Neural cell (in vitro differentiated cells): ENCODE data around the gene OSBP2. TPM values are rescaled to one million over a fixed set of nuclear protein-coding genes. Genes with fewer than 3 reads are reported as not detected.

Experiments
- H2AFZ ChIP-seq: fragments of 200-600, 300-800 bp; sonication (generic), shearing (Covaris generic); 2 replicates; pipeline ENCODE4 v1.6.0; 2014; ENCODE audit warnings: low read depth, mild to moderate bottlenecking, antibody characterized with exemption, low read length, moderate library complexity
- H3F3A ChIP-seq: fragments of 200-600 bp; shearing (Covaris generic); 2 replicates; pipeline ENCODE4 v1.6.1; 2016; ENCODE audit warnings: mild to moderate bottlenecking, moderate library complexity, mixed read lengths, antibody characterized with exemption, low read length; ENCODE audit not compliant: insufficient read depth, poor library complexity, severe bottlenecking
- H3K27ac ChIP-seq: fragments of 200-600, 300-800 bp; sonication (generic), shearing (Covaris generic); 2 replicates; pipeline ENCODE4 v1.5.1; 2014; ENCODE audit warnings: mild to moderate bottlenecking, low read length, moderate library complexity
- H3K27me3 ChIP-seq: fragments of 300-800, 200-600 bp; sonication (generic), shearing (Covaris generic); 2 replicates; pipeline ENCODE4 v1.6.0; 2014; ENCODE audit warnings: mild to moderate bottlenecking, low read depth, low read length, moderate library complexity; ENCODE audit not compliant: insufficient read depth
- H3K36me3 ChIP-seq: fragments of 300-800, 200-600 bp; sonication (generic), shearing (Covaris generic); 2 replicates; pipeline ENCODE4 v1.5.1; 2014; ENCODE audit warnings: mild to moderate bottlenecking, antibody characterized with exemption, low read length, moderate library complexity; ENCODE audit not compliant: insufficient read depth
- H3K4me2 ChIP-seq: fragments of 300-800, 200-600 bp; sonication (generic), shearing (Covaris generic); 2 replicates; pipeline ENCODE4 v1.6.0; 2014; ENCODE audit warnings: mild to moderate bottlenecking, low read length
- H3K4me3 ChIP-seq: fragments of 300-800, 200-600 bp; sonication (generic), shearing (Covaris generic); 2 replicates; pipeline ENCODE4 v1.5.1; 2014; ENCODE audit warnings: mild to moderate bottlenecking, low read length, moderate library complexity
- H3K79me2 ChIP-seq: fragments of 200-600 bp; shearing (Covaris generic); replicated peaks from 2 replicates; pipeline ENCODE4 v1.6.0; 2014; ENCODE audit warnings: mild to moderate bottlenecking, low read length, moderate library complexity; ENCODE audit not compliant: insufficient read depth
- H3K9ac ChIP-seq: fragments of 300-800, 200-600 bp; sonication (generic), shearing (Covaris generic); 2 replicates; pipeline ENCODE4 v1.6.1; 2016; ENCODE audit warnings: mild to moderate bottlenecking, low read length, mixed read lengths
- H3K9me2 ChIP-seq: fragments of 200-600 bp; shearing (Covaris generic); 2 replicates; pipeline ENCODE4 v1.6.1; 2016; ENCODE audit warnings: mild to moderate bottlenecking, low read length, mixed read lengths; ENCODE audit not compliant: insufficient read depth
- H3K9me3 ChIP-seq: fragments of 200-600, 300-800 bp; sonication (generic), shearing (Covaris generic); 2 replicates; pipeline ENCODE4 v1.6.1; 2016; ENCODE audit warnings: mild to moderate bottlenecking, mixed run types, low read length, moderate library complexity, mixed read lengths
- H4K20me1 ChIP-seq: fragments of 200-600 bp; shearing (Covaris generic); 2 replicates; pipeline ENCODE4 v1.6.1; 2016; ENCODE audit warnings: mild to moderate bottlenecking, mixed run types; ENCODE audit not compliant: insufficient read depth
- CTCF ChIP-seq: fragments of 450-650 bp; IDR thresholded peaks from 2 replicates; pipeline ENCODE4 v1.5.1; 2014; ENCODE audit warnings: antibody characterized with exemption, mild to moderate bottlenecking, moderate library complexity; ENCODE audit not compliant: poor library complexity, severe bottlenecking
- EZH2 ChIP-seq: fragments of 200-600, 300-800 bp; shearing (Covaris generic), sonication (generic); IDR thresholded peaks from 2 replicates; pipeline ENCODE4 v1.6.1; 2014; ENCODE audit warnings: antibody characterized with exemption, low read length, borderline replicate concordance, mild to moderate bottlenecking; ENCODE audit not compliant: insufficient read depth, poor library complexity, severe bottlenecking
- MXI1 ChIP-seq: fragments of 450-650 bp; conservative IDR thresholded peaks from 2 replicates; pipeline ENCODE4 v1.6.1; 2014; ENCODE audit warnings: antibody characterized with exemption, mild to moderate bottlenecking; ENCODE audit not compliant: poor library complexity, severe bottlenecking
- POLR2AphosphoS5 ChIP-seq: IDR thresholded peaks from 2 replicates; pipeline ENCODE4 v1.6.1; 2012
- RAD21 ChIP-seq: fragments of 450-650 bp; conservative IDR thresholded peaks from 2 replicates; pipeline ENCODE4 v1.6.1; 2014; ENCODE audit warnings: antibody characterized with exemption, mild to moderate bottlenecking, moderate library complexity
- REST ChIP-seq: IDR thresholded peaks from 2 replicates; pipeline ENCODE4 v1.6.1; 2012; ENCODE audit warnings: borderline replicate concordance
- SMC3 ChIP-seq: fragments of 450-650 bp; conservative IDR thresholded peaks from 2 replicates; pipeline ENCODE4 v1.6.1; 2014; ENCODE audit warnings: antibody characterized with exemption, mild to moderate bottlenecking, moderate library complexity; ENCODE audit not compliant: poor library complexity
- TAF1 ChIP-seq: IDR thresholded peaks from 2 replicates; pipeline ENCODE4 v1.6.1; 2012; ENCODE audit warnings: low read depth
- polyA plus RNA-seq: library from polyadenylated mRNA; depleted of rRNA; stranded (reverse); fragments of >200 nt; gene quantifications from 2 replicates; pipeline ENCODE4 v1.2.3, GENCODE V29; 2014

OSBP2 gene
- polyA plus RNA-seq, 1 donor from 2014 or later: 8.7 TPM

DNA sequence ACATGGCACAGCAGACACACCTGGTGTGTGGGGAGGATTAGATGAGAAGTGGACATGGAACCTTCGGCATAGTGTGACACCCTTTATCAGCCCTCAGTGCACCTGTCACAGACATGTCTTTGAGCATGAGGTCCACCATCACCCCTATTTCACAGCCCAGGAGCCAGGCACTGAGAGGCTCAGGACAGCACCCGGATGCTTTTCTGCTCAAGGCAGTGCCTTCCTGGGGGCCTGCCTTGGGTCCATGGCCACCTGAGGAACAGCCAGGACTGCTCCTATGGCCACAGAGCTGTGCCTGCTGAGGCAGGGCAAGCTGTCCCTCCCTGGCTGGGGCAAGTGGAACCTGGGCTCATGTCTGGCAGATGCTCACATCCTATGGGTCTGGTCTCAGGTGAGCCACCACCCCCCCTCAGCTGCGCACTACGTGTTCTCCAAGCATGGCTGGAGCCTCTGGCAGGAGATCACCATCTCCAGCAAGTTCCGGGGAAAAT is 198.1 kb downstream of the OSBP2 start:
- H3K36me3 ChIP-seq: peaks cover 1% of the 10 kb centered on the region
- H3F3A ChIP-seq: no peaks in the 10 kb centered on the region
- H3K27ac ChIP-seq: no peak overlapping the region

DNA sequence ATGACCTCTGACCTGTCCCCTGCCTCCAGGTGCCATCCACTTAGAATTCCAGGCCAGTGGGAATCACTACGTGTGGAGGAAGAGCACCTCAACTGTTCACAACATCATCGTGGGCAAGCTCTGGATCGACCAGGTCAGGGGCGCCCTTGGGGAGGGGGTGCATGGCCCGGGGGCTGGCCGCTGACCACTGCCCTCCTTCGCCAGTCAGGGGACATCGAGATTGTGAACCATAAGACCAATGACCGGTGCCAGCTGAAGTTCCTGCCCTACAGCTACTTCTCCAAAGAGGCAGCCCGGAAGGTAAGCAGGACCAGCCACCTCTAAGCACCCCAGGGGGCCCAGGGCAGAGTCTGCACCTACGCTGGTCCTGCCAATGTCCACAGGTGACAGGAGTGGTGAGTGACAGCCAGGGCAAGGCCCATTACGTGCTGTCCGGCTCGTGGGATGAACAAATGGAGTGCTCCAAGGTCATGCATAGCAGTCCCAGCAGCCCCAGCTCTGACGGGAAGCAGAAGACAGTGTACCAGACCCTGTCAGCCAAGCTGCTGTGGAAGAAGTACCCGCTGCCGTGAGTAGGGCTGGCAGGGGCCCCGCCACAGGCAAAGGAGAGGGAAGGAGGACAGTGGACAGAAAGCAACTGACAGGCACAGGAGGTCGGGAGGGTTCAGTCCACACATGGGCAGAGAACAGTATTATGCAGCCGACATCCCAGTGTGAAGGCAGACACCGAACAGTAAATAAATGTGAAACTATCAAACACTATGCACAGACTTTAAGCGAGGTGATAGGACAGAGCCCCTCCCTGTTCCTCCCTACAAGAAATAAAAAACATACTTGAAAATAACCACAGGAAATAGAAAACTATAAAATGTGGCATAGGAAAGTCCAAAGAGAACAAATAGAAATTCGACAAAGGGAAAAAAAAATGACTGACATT is 199.0 kb downstream of the OSBP2 start:
- H3K9me2 ChIP-seq: no peaks in the 10 kb centered on the region
- H3K4me3 ChIP-seq: no peak overlapping the region
- no peaks in the 10 kb centered on the region for H4K20me1 ChIP-seq
- H3K79me2 ChIP-seq: no peaks in the 10 kb centered on the region
- H3K27ac ChIP-seq: no peak overlapping the region
- H3K4me2 ChIP-seq: no peak overlapping the region
- H3K9ac ChIP-seq: no peak overlapping the region
- H3K27me3 ChIP-seq: no peaks in the 10 kb centered on the region
- H3F3A ChIP-seq: no peaks in the 10 kb centered on the region
- H3K36me3 ChIP-seq: no peaks in the 10 kb centered on the region
- no peaks in the 10 kb centered on the region for H3K9me3 ChIP-seq
- H2AFZ ChIP-seq: no peak overlapping the region
- no peak for TF ChIP-seq RAD21
- no peak for TF ChIP-seq EZH2
- no peak for TF ChIP-seq TAF1
- no peak for TF ChIP-seq REST
- no peak for TF ChIP-seq SMC3
- no peak for TF ChIP-seq POLR2AphosphoS5
- no peak for TF ChIP-seq MXI1

More for the DNA sequence above, 198.1 kb downstream of the OSBP2 start:
- no peak overlapping the region for H3K9ac ChIP-seq
- TF ChIP-seq SMC3 (no peak), CTCF (no peak), REST (no peak)
- no peak overlapping the region for H3K4me3 ChIP-seq
- no peak overlapping the region for H2AFZ ChIP-seq
- no peaks in the 10 kb centered on the region for H3K9me3 ChIP-seq
- no peaks in the 10 kb centered on the region for H4K20me1 ChIP-seq
- H3K27me3 ChIP-seq: no peaks in the 10 kb centered on the region
- no peaks in the 10 kb centered on the region for H3K79me2 ChIP-seq
- no peak overlapping the region for H3K4me2 ChIP-seq
- H3K9me2 ChIP-seq: no peaks in the 10 kb centered on the region
